T-helper 1 cell treated with Interleukin-12 subunit alpha and Interleukin-12 subunit beta and Interleukin-4 antibody, amounts not matched to agents 30 μg/mL and 1 μg/mL, for 36 hours (primary cell): ENCODE results near the gene KRT6B.
"Not testable (repeated sequence)": the region's sequence is repeated elsewhere in the genome, so short reads cannot be mapped to it uniquely, and the experiment has no call there.

Experiments used
- H3K27ac Mint-ChIP-seq: one replicate; pipeline ENCODE4 v1.8.0; 2021; ENCODE audit warnings: mild to moderate bottlenecking, mixed read lengths
- H3K27me3 Mint-ChIP-seq: one replicate; pipeline ENCODE4 v1.8.0; 2021; ENCODE audit warnings: low read depth, mixed read lengths
- H3K36me3 Mint-ChIP-seq: one replicate; pipeline ENCODE4 v1.8.0; 2021; ENCODE audit warnings: low read depth, mixed read lengths
- H3K4me1 Mint-ChIP-seq: one replicate; pipeline ENCODE4 v1.8.0; 2021; ENCODE audit warnings: low read depth, mixed read lengths
- H3K4me3 Mint-ChIP-seq: one replicate; pipeline ENCODE4 v1.8.0; 2021; ENCODE audit warnings: mild to moderate bottlenecking, moderate library complexity, mixed read lengths
- H3K9me3 Mint-ChIP-seq: one replicate; pipeline ENCODE4 v1.8.0; 2021; ENCODE audit warnings: mixed read lengths

KRT6B gene

GRCh38 chr12:52452101-52452500 lies at the start of gene KRT6B:
KRT6B (minus strand) TSS chr12:52452146; CDS start chr12:52452078, 68 bp downstream.
- Mint-ChIP-seq H3K27ac (no peak within 1 kb of the TSS), H3K4me3 (no peak within 1 kb of the TSS), H3K36me3 (no peaks in the 10 kb centered on the region), H3K4me1 (peaks cover 9% of the 10 kb centered on the region), H3K27me3 (peaks cover 24% of the 10 kb centered on the region), H3K9me3 (no peaks in the 10 kb centered on the region)

- H3K4me1 Mint-ChIP-seq: no peaks in the 10 kb centered on the region
- H3K27me3 Mint-ChIP-seq: peaks cover 16% of the 10 kb centered on the region
- no peaks in the 10 kb centered on the region for H3K36me3 Mint-ChIP-seq
- H3K27ac Mint-ChIP-seq: no peak overlapping the region
- H3K9me3 Mint-ChIP-seq: no peaks in the 10 kb centered on the region
- H3K4me3 Mint-ChIP-seq: no peak overlapping the region
Observed at GRCh38 chr12:52501490-52501889, 49.5 kb upstream of the KRT6B start.

GRCh38 chr12:52500574-52500973 lies 48.6 kb upstream of the KRT6B start:
- H3K27me3 Mint-ChIP-seq: peaks cover 18% of the 10 kb centered on the region
- not testable (repeated sequence) for H3K9me3 Mint-ChIP-seq, H3K27ac Mint-ChIP-seq, H3K36me3 Mint-ChIP-seq, H3K4me1 Mint-ChIP-seq, H3K4me3 Mint-ChIP-seq

- Mint-ChIP-seq H3K4me1 (no peaks in the 10 kb centered on the region), H3K4me3 (no peak overlapping the region), H3K9me3 (no peaks in the 10 kb centered on the region), H3K27ac (no peak overlapping the region), H3K27me3 (peaks cover 18% of the 10 kb centered on the region), H3K36me3 (no peaks in the 10 kb centered on the region)
Observed at GRCh38 chr12:52499806-52500560, 48.0 kb upstream of the KRT6B start.

- peaks cover 23% of the 10 kb centered on the region for H3K27me3 Mint-ChIP-seq
- H3K4me3 Mint-ChIP-seq: no peak overlapping the region
- H3K9me3 Mint-ChIP-seq: no peaks in the 10 kb centered on the region
- no peaks in the 10 kb centered on the region for H3K36me3 Mint-ChIP-seq
- no peak overlapping the region for H3K27ac Mint-ChIP-seq
- H3K4me1 Mint-ChIP-seq: no peaks in the 10 kb centered on the region
Observed at GRCh38 chr12:52498946-52499345, 47.0 kb upstream of the KRT6B start.

GRCh38 chr12:52497975-52498374 lies 46.0 kb upstream of the KRT6B start:
- Mint-ChIP-seq H3K9me3 (no peaks in the 10 kb centered on the region), H3K4me3 (no peak overlapping the region), H3K27ac (no peak overlapping the region), H3K36me3 (no peaks in the 10 kb centered on the region), H3K27me3 (peaks cover 24% of the 10 kb centered on the region), H3K4me1 (no peaks in the 10 kb centered on the region)

GRCh38 chr12:52496590-52497071 lies 44.7 kb upstream of the KRT6B start:
- H3K9me3 Mint-ChIP-seq: no peaks in the 10 kb centered on the region
- peaks cover 21% of the 10 kb centered on the region for H3K27me3 Mint-ChIP-seq

GRCh38 chr12:52496054-52496453 lies 44.1 kb upstream of the KRT6B start:
- Mint-ChIP-seq H3K9me3 (no peaks in the 10 kb centered on the region), H3K4me3 (no peak overlapping the region), H3K4me1 (no peaks in the 10 kb centered on the region), H3K27ac (no peak overlapping the region), H3K36me3 (no peaks in the 10 kb centered on the region), H3K27me3 (peaks cover 21% of the 10 kb centered on the region)

More at GRCh38 chr12:52496590-52497071, 44.7 kb upstream of the KRT6B start:
- Mint-ChIP-seq H3K4me3 (no peak overlapping the region), H3K36me3 (no peaks in the 10 kb centered on the region), H3K4me1 (no peaks in the 10 kb centered on the region), H3K27ac (no peak overlapping the region)

- H3K27me3 Mint-ChIP-seq: peaks cover 21% of the 10 kb centered on the region
- no peaks in the 10 kb centered on the region for H3K36me3 Mint-ChIP-seq
- H3K4me3 Mint-ChIP-seq: no peak overlapping the region
- no peaks in the 10 kb centered on the region for H3K9me3 Mint-ChIP-seq
- no peaks in the 10 kb centered on the region for H3K4me1 Mint-ChIP-seq
- H3K27ac Mint-ChIP-seq: no peak overlapping the region
Observed at GRCh38 chr12:52495389-52495788, 43.4 kb upstream of the KRT6B start.

- Mint-ChIP-seq H3K4me1 (no peaks in the 10 kb centered on the region), H3K4me3 (no peak overlapping the region), H3K36me3 (no peaks in the 10 kb centered on the region), H3K27me3 (peaks cover 21% of the 10 kb centered on the region), H3K27ac (no peak overlapping the region), H3K9me3 (no peaks in the 10 kb centered on the region)
Observed at GRCh38 chr12:52494518-52494917, 42.6 kb upstream of the KRT6B start.

GRCh38 chr12:52494100-52494499 lies 42.2 kb upstream of the KRT6B start:
- Mint-ChIP-seq H3K27ac (no peak overlapping the region), H3K9me3 (no peaks in the 10 kb centered on the region)

GRCh38 chr12:52493172-52493571 lies 41.2 kb upstream of the KRT6B start, which contains the start of gene KRT6A:
KRT6A (minus strand) TSS chr12:52493257; CDS start chr12:52493188, 69 bp downstream.
- H3K36me3 Mint-ChIP-seq: no peaks in the 10 kb centered on the region
- H3K4me3 Mint-ChIP-seq: no peak within 1 kb of the TSS
- H3K4me1 Mint-ChIP-seq: no peaks in the 10 kb centered on the region
- peaks cover 19% of the 10 kb centered on the region for H3K27me3 Mint-ChIP-seq
- no peaks in the 10 kb centered on the region for H3K9me3 Mint-ChIP-seq
- H3K27ac Mint-ChIP-seq: no peak within 1 kb of the TSS

More at GRCh38 chr12:52494100-52494499, 42.2 kb upstream of the KRT6B start:
- Mint-ChIP-seq H3K36me3 (no peaks in the 10 kb centered on the region), H3K27me3 (peaks cover 21% of the 10 kb centered on the region), H3K4me1 (no peaks in the 10 kb centered on the region), H3K4me3 (no peak overlapping the region)

GRCh38 chr12:52492405-52492804 lies 40.5 kb upstream of the KRT6B start:
- not testable (repeated sequence) for H3K36me3 Mint-ChIP-seq, H3K4me3 Mint-ChIP-seq, H3K9me3 Mint-ChIP-seq, H3K4me1 Mint-ChIP-seq, H3K27ac Mint-ChIP-seq
- peaks cover 16% of the 10 kb centered on the region for H3K27me3 Mint-ChIP-seq

- H3K4me1 Mint-ChIP-seq, H3K36me3 Mint-ChIP-seq, H3K27ac Mint-ChIP-seq, H3K9me3 Mint-ChIP-seq, H3K4me3 Mint-ChIP-seq: not testable (repeated sequence)
- H3K27me3 Mint-ChIP-seq: peaks cover 16% of the 10 kb centered on the region
Observed at GRCh38 chr12:52491495-52491894, 39.5 kb upstream of the KRT6B start.

- Mint-ChIP-seq H3K27me3 (peaks cover 18% of the 10 kb centered on the region), H3K27ac (no peak overlapping the region), H3K9me3 (no peaks in the 10 kb centered on the region), H3K4me1 (no peaks in the 10 kb centered on the region), H3K4me3 (no peak overlapping the region), H3K36me3 (no peaks in the 10 kb centered on the region)
Observed at GRCh38 chr12:52488736-52489135, 36.8 kb upstream of the KRT6B start.
